Measurements from ENCODE around the gene ABCC2. TPM values are rescaled to one million over a fixed set of nuclear protein-coding genes. Genes with fewer than 3 reads are reported as not detected.

Gene ABCC2
- total RNA-seq, 1 donor from 2014 or later, result 0.04 TPM

- no peak overlapping the region for H3K4me3 ChIP-seq (ENCODE audit: low read depth, low read length)
- no peak for DNase-seq (ENCODE audit: low read depth)
- no peak for TF ChIP-seq CTCF (IDR thresholded peaks at IDR 0.05; ENCODE audit: insufficient read depth, low read length, poor library complexity, severe bottlenecking)
- no peaks in the 10 kb centered on the region for H3K27me3 ChIP-seq (ENCODE audit: control insufficient read depth, insufficient read depth, low read length)
- no peaks in the 10 kb centered on the region for H3K36me3 ChIP-seq (ENCODE audit: control insufficient read depth, insufficient read depth, low read length)
These were observed 3.2 kb downstream of the ABCC2 start for GRCh38 chr10:99785646-99786045.

- Histone ChIP-seq H3K27me3 (ENCODE audit: control insufficient read depth, insufficient read depth, low read length) (no peaks in the 10 kb centered on the region), H3K36me3 (ENCODE audit: control insufficient read depth, insufficient read depth, low read length) (no peaks in the 10 kb centered on the region), H3K4me3 (ENCODE audit: low read depth, low read length) (no peak overlapping the region)
- no peak for DNase-seq (ENCODE audit: low read depth)
- TF ChIP-seq CTCF (IDR thresholded peaks at IDR 0.05; ENCODE audit: insufficient read depth, low read length, poor library complexity, severe bottlenecking), result no peak
These were observed 4.9 kb downstream of the ABCC2 start for GRCh38 chr10:99787311-99787710.

GRCh38 chr10:99787782-99788445, 5.5 kb downstream of the ABCC2 start:
- no peak for DNase-seq (ENCODE audit: low read depth)
- Histone ChIP-seq H3K36me3 (ENCODE audit: control insufficient read depth, insufficient read depth, low read length) (no peaks in the 10 kb centered on the region), H3K27me3 (ENCODE audit: control insufficient read depth, insufficient read depth, low read length) (no peaks in the 10 kb centered on the region), H3K4me3 (ENCODE audit: low read depth, low read length) (no peak overlapping the region)
- no peak for TF ChIP-seq CTCF (IDR thresholded peaks at IDR 0.05; ENCODE audit: insufficient read depth, low read length, poor library complexity, severe bottlenecking)

GRCh38 chr10:99788598-99789256, 6.3 kb downstream of the ABCC2 start:
- Histone ChIP-seq H3K27me3 (ENCODE audit: control insufficient read depth, insufficient read depth, low read length) (no peaks in the 10 kb centered on the region), H3K4me3 (ENCODE audit: low read depth, low read length) (no peak overlapping the region), H3K36me3 (ENCODE audit: control insufficient read depth, insufficient read depth, low read length) (no peaks in the 10 kb centered on the region)
- DNase-seq (ENCODE audit: low read depth), result no peak
- TF ChIP-seq CTCF (IDR thresholded peaks at IDR 0.05; ENCODE audit: insufficient read depth, low read length, poor library complexity, severe bottlenecking), result no peak

- DNase-seq (ENCODE audit: low read depth), result no peak
- H3K27me3 ChIP-seq (ENCODE audit: control insufficient read depth, insufficient read depth, low read length), result no peaks in the 10 kb centered on the region
- no peak for TF ChIP-seq CTCF (IDR thresholded peaks at IDR 0.05; ENCODE audit: insufficient read depth, low read length, poor library complexity, severe bottlenecking)
- no peak overlapping the region for H3K4me3 ChIP-seq (ENCODE audit: low read depth, low read length)
- no peaks in the 10 kb centered on the region for H3K36me3 ChIP-seq (ENCODE audit: control insufficient read depth, insufficient read depth, low read length)
These were observed 9.4 kb downstream of the ABCC2 start for GRCh38 chr10:99791831-99792230.

- H3K4me3 ChIP-seq (ENCODE audit: low read depth, low read length), result no peak overlapping the region
- TF ChIP-seq CTCF (IDR thresholded peaks at IDR 0.05; ENCODE audit: insufficient read depth, low read length, poor library complexity, severe bottlenecking), result no peak
- no peaks in the 10 kb centered on the region for H3K36me3 ChIP-seq (ENCODE audit: control insufficient read depth, insufficient read depth, low read length)
These were observed 11.4 kb downstream of the ABCC2 start for GRCh38 chr10:99793819-99794218.

More at GRCh38 chr10:99793819-99794218, 11.4 kb downstream of the ABCC2 start:
- H3K27me3 ChIP-seq (ENCODE audit: control insufficient read depth, insufficient read depth, low read length), result no peaks in the 10 kb centered on the region
- DNase-seq (ENCODE audit: low read depth), result no peak
